ENCODE results near the gene ZYX.

ZYX gene

GRCh38 chr7:143380646-143381426 is at the start of gene ZYX:
Gene ZYX, plus strand, starts transcription at chr7:143381345. Its CDS starts 227 bp downstream, at chr7:143381572.
- no peak for FAIRE-seq

GRCh38 chr7:143334244-143334643 is 46.9 kb upstream of the ZYX start:
- FAIRE-seq = no peak

GRCh38 chr7:143337216-143337615 is 43.9 kb upstream of the ZYX start:
- FAIRE-seq = no peak

GRCh38 chr7:143341842-143342241 is 39.3 kb upstream of the ZYX start:
- no peak for FAIRE-seq

GRCh38 chr7:143343596-143343995 is 37.5 kb upstream of the ZYX start:
- FAIRE-seq = no peak

GRCh38 chr7:143345428-143345900 is 35.7 kb upstream of the ZYX start:
- FAIRE-seq = no peak

GRCh38 chr7:143346018-143346417 is 35.1 kb upstream of the ZYX start:
- no peak for FAIRE-seq

- FAIRE-seq = no peak
These were observed 33.2 kb upstream of the ZYX start for GRCh38 chr7:143347950-143348349.

GRCh38 chr7:143351060-143351459 is 30.1 kb upstream of the ZYX start:
- FAIRE-seq = no peak

GRCh38 chr7:143351574-143351973 is 29.6 kb upstream of the ZYX start:
- no peak for FAIRE-seq

- no peak for FAIRE-seq
These were observed 28.6 kb upstream of the ZYX start for GRCh38 chr7:143352531-143353002.

GRCh38 chr7:143354376-143354775 is 26.8 kb upstream of the ZYX start:
- FAIRE-seq = no peak

GRCh38 chr7:143354965-143355364 is 26.2 kb upstream of the ZYX start:
- no peak for FAIRE-seq

- no peak for FAIRE-seq
These were observed 25.4 kb upstream of the ZYX start for GRCh38 chr7:143355450-143356385.

GRCh38 chr7:143356414-143357050 is 24.6 kb upstream of the ZYX start:
- FAIRE-seq = no peak

GRCh38 chr7:143358626-143359025 is 22.5 kb upstream of the ZYX start:
- no peak for FAIRE-seq

GRCh38 chr7:143359771-143360353 is 21.3 kb upstream of the ZYX start:
- no peak for FAIRE-seq

- FAIRE-seq = no peak
These were observed 20.2 kb upstream of the ZYX start for GRCh38 chr7:143360788-143361551.

GRCh38 chr7:143361552-143362130 is 19.5 kb upstream of the ZYX start:
- no peak for FAIRE-seq

- no peak for FAIRE-seq
These were observed 18.8 kb upstream of the ZYX start, which contains the start of gene FAM131B for GRCh38 chr7:143362131-143363015. Gene FAM131B, minus strand, starts transcription at chr7:143362713. Its CDS starts 110 bp downstream, at chr7:143362603.
